M059J (cell line): ENCODE data around the gene EPHA6. TPM values are rescaled to one million over a fixed set of nuclear protein-coding genes. Genes with fewer than 3 reads are reported as not detected.

Experiments
- DNase-seq: peaks from one replicate; pipeline ENCODE4 v3.0.0-alpha.2; 2012; ENCODE audit warnings: low read depth
- total RNA-seq: library from RNA; depleted of rRNA; stranded (reverse); fragments of >200 nt; shearing (Covaris generic); gene quantifications from 2 replicates; pipeline ENCODE4 v1.2.3, GENCODE V29; 2014

The EPHA6 gene
- total RNA-seq, 1 experiment from 2014 or later: not detected

- DNase-seq: no peak
These were observed 891.4 kb downstream of the EPHA6 start for GRCh38 chr3:97705764-97706163.

- no peak for DNase-seq
These were observed 891.8 kb downstream of the EPHA6 start for GRCh38 chr3:97706226-97706625.

- DNase-seq: no peak
These were observed 897.3 kb downstream of the EPHA6 start for GRCh38 chr3:97711654-97712053.

GRCh38 chr3:97712919-97713318 is 898.5 kb downstream of the EPHA6 start:
- DNase-seq: no peak

GRCh38 chr3:97713634-97714033 is 899.2 kb downstream of the EPHA6 start:
- DNase-seq: no peak

GRCh38 chr3:97719156-97719821 is 904.9 kb downstream of the EPHA6 start:
- peak; percentile 74 for DNase-seq

- no peak for DNase-seq
These were observed 906.0 kb downstream of the EPHA6 start for GRCh38 chr3:97720417-97720816.

GRCh38 chr3:97721446-97721845 is 907.1 kb downstream of the EPHA6 start:
- DNase-seq: no peak

GRCh38 chr3:97736928-97737327 is 922.5 kb downstream of the EPHA6 start:
- peak; percentile 15 for DNase-seq

- no peak for DNase-seq
These were observed 924.4 kb downstream of the EPHA6 start for GRCh38 chr3:97738761-97739160.

GRCh38 chr3:97742036-97742435 is 927.6 kb downstream of the EPHA6 start:
- DNase-seq: no peak

GRCh38 chr3:97744289-97744688 is 929.9 kb downstream of the EPHA6 start:
- no peak for DNase-seq

GRCh38 chr3:97763586-97764406 is 949.4 kb downstream of the EPHA6 start:
- no peak for DNase-seq

- DNase-seq: peak; percentile 90
These were observed 950.2 kb downstream of the EPHA6 start, which contains the start of gene ARL6 for GRCh38 chr3:97764407-97765238. TSS of gene ARL6 (plus strand) at chr3:97764758. CDS start at chr3:97768108, 3,350 bp downstream.

GRCh38 chr3:97765336-97765735 is 950.9 kb downstream of the EPHA6 start:
- DNase-seq: peak; percentile 5

- no peak for DNase-seq
These were observed 958.5 kb downstream of the EPHA6 start for GRCh38 chr3:97772926-97773325.

- DNase-seq: peak; percentile 15
These were observed 963.8 kb downstream of the EPHA6 start for GRCh38 chr3:97778152-97778551.

- DNase-seq: peak; percentile 72
These were observed 979.1 kb downstream of the EPHA6 start for GRCh38 chr3:97793420-97794019.

GRCh38 chr3:97795951-97796350 is 981.6 kb downstream of the EPHA6 start:
- no peak for DNase-seq
